Measurements from ENCODE around the gene ARHGAP33. TPM values are rescaled to one million over a fixed set of nuclear protein-coding genes. Genes with fewer than 3 reads are reported as not detected.
"Not testable (repeated sequence)": the region's sequence is repeated elsewhere in the genome, so short reads cannot be mapped to it uniquely, and the experiment has no call there.

The ARHGAP33 gene
- total RNA-seq, 2 experiments from 2014 or later = 27.1 to 29.8 TPM

- H3K36me3 Mint-ChIP-seq (ENCODE audit: low read depth) = no peaks in the 10 kb centered on the region
- CTCF ChIA-PET = no interaction called here
Observed at GRCh38 chr19:35830986-35831385, 55.6 kb downstream of the ARHGAP33 start.

GRCh38 chr19:35832054-35832453 lies 56.7 kb downstream of the ARHGAP33 start:
- H3K9me3 Mint-ChIP-seq = no peaks in the 10 kb centered on the region
- no peak overlapping the region for H3K27ac Mint-ChIP-seq
- no peaks in the 10 kb centered on the region for H3K4me1 Mint-ChIP-seq (ENCODE audit: low read depth)
- no peak for ATAC-seq
- TF ChIP-seq CTCF (IDR thresholded peaks at IDR 0.05) = no peak
- H3K36me3 Mint-ChIP-seq (ENCODE audit: low read depth) = no peaks in the 10 kb centered on the region
- H3K27me3 Mint-ChIP-seq = peaks cover 22% of the 10 kb centered on the region
- ChIA-PET POLR2A (interaction anchor here (0.5 kb wide), 1 partner anchor 186 kb away, joined by 4 read pairs; no protein-coding TSS in a partner anchor), CTCF (no interaction called here)
- intact Hi-C loops (cut with micrococcal nuclease) = no loop called here
- DNase-seq = no peak
- H3K4me3 Mint-ChIP-seq = no peak overlapping the region

More at GRCh38 chr19:35830986-35831385, 55.6 kb downstream of the ARHGAP33 start:
- H3K27ac Mint-ChIP-seq = no peak overlapping the region
- intact Hi-C loops (cut with micrococcal nuclease) = no loop called here
- no peaks in the 10 kb centered on the region for H3K4me1 Mint-ChIP-seq (ENCODE audit: low read depth)
- no peaks in the 10 kb centered on the region for H3K9me3 Mint-ChIP-seq
- peaks cover 24% of the 10 kb centered on the region for H3K27me3 Mint-ChIP-seq
- no peak overlapping the region for H3K4me3 Mint-ChIP-seq
- TF ChIP-seq CTCF (IDR thresholded peaks at IDR 0.05) = no peak
- no peak for DNase-seq
- no peak for ATAC-seq
- POLR2A ChIA-PET = interaction anchor here (0.5 to 0.6 kb wide), 2 partner anchors 9 to 154 kb away, joined by 3 to 5 read pairs; no protein-coding TSS in a partner anchor

- no peaks in the 10 kb centered on the region for H3K9me3 Mint-ChIP-seq
- ATAC-seq (no peak), DNase-seq (no peak)
- no peak overlapping the region for H3K4me3 Mint-ChIP-seq
- intact Hi-C loops (cut with micrococcal nuclease) = no loop called here
- H3K27me3 Mint-ChIP-seq = peaks cover 16% of the 10 kb centered on the region
- POLR2A ChIA-PET = interaction anchor here (0.7 kb wide), 1 partner anchor 158 kb away, joined by 3 read pairs; no protein-coding TSS in a partner anchor
- H3K4me1 Mint-ChIP-seq (ENCODE audit: low read depth) = no peaks in the 10 kb centered on the region
- no peak for TF ChIP-seq CTCF (IDR thresholded peaks at IDR 0.05)
- no peak overlapping the region for H3K27ac Mint-ChIP-seq
- no peaks in the 10 kb centered on the region for H3K36me3 Mint-ChIP-seq (ENCODE audit: low read depth)
- CTCF ChIA-PET = no interaction called here
Observed at GRCh38 chr19:35833972-35834371, 58.6 kb downstream of the ARHGAP33 start.

- H3K9me3 Mint-ChIP-seq; H3K4me1 Mint-ChIP-seq (ENCODE audit: low read depth); H3K27ac Mint-ChIP-seq; intact Hi-C loops (cut with micrococcal nuclease); H3K36me3 Mint-ChIP-seq (ENCODE audit: low read depth); DNase-seq; H3K4me3 Mint-ChIP-seq; ATAC-seq; POLR2A ChIA-PET: not testable (repeated sequence)
- H3K27me3 Mint-ChIP-seq = peaks cover 16% of the 10 kb centered on the region
- CTCF ChIA-PET = interaction anchor here (0.9 kb wide), 1 partner anchor 15 kb away, joined by 3 read pairs; no protein-coding TSS in a partner anchor
Observed at GRCh38 chr19:35836096-35836495, 60.7 kb downstream of the ARHGAP33 start.

Other genes starting within 250 kb of the ARHGAP33 start
- not detected for gene SBSN, start 247.3 kb upstream of the ARHGAP33 start, total RNA-seq
- gene GAPDHS, start 242.1 kb upstream of the ARHGAP33 start, total RNA-seq = not detected
- gene TMEM147, start 229.9 kb upstream of the ARHGAP33 start, total RNA-seq = 10 to 100 TPM; 81.7 to 86.6 TPM
- gene ATP4A, start 211.9 kb upstream of the ARHGAP33 start, total RNA-seq = not detected
- not detected for gene PMIS2, start 189.4 kb upstream of the ARHGAP33 start, total RNA-seq
- gene HAUS5, start 162.8 kb upstream of the ARHGAP33 start, total RNA-seq = 10 to 100 TPM; 38.3 to 40.0 TPM
- 10 to 100 TPM; 82.9 to 95.2 TPM for gene RBM42, start 146.5 kb upstream of the ARHGAP33 start, total RNA-seq
- 1 to 10 TPM; 1.2 to 1.4 TPM for gene ETV2, start 133.8 kb upstream of the ARHGAP33 start, total RNA-seq
- gene COX6B1, start 127.2 kb upstream of the ARHGAP33 start, total RNA-seq = 100 to 1,000 TPM; 432 to 437 TPM
- 1 to 10 TPM; 1.8 to 2.2 TPM for gene UPK1A, start 109.0 kb upstream of the ARHGAP33 start, total RNA-seq
- gene ZBTB32, start 71.0 kb upstream of the ARHGAP33 start, total RNA-seq = 100 to 1,000 TPM; 410 to 420 TPM
- gene KMT2B, start 57.6 kb upstream of the ARHGAP33 start, total RNA-seq = 10 to 100 TPM; 62.9 to 63.6 TPM
- 100 to 1,000 TPM; 140 to 143 TPM for gene IGFLR1, start 33.1 kb upstream of the ARHGAP33 start, total RNA-seq
- 10 to 100 TPM; 41.7 to 42.5 TPM for gene U2AF1L4, start 30.1 kb upstream of the ARHGAP33 start, total RNA-seq
- 10 to 100 TPM; 37.2 to 41.3 TPM for gene PSENEN, start 29.9 kb upstream of the ARHGAP33 start, total RNA-seq
- gene LIN37, start 27.0 kb upstream of the ARHGAP33 start, total RNA-seq = 1 to 10 TPM; 4.5 to 7.8 TPM
- under 1 TPM; 0.85 to 0.95 TPM for gene HSPB6, start 18.5 kb upstream of the ARHGAP33 start, total RNA-seq
- 10 to 100 TPM; 40.7 to 41.1 TPM for gene PROSER3, start 17.4 kb upstream of the ARHGAP33 start, total RNA-seq
- not detected for gene PRODH2, start 37.3 kb downstream of the ARHGAP33 start, total RNA-seq
- not detected for gene NPHS1, start 76.9 kb downstream of the ARHGAP33 start, total RNA-seq
- 1 to 10 TPM; 1.4 TPM for gene KIRREL2, start 81.3 kb downstream of the ARHGAP33 start, total RNA-seq
- 1 to 10 TPM; 2.0 to 2.1 TPM for gene APLP1, start 93.0 kb downstream of the ARHGAP33 start, total RNA-seq
- 10 to 100 TPM; 80.8 to 81.2 TPM for gene NFKBID, start 125.0 kb downstream of the ARHGAP33 start, total RNA-seq
- gene HCST, start 127.0 kb downstream of the ARHGAP33 start, total RNA-seq = 10 to 100 TPM; 57.1 to 72.0 TPM
- gene TYROBP, start 132.7 kb downstream of the ARHGAP33 start, total RNA-seq = 1 to 10 TPM in 1 of 2 experiments, under 1 TPM in 1; 0.81 to 1.5 TPM
- 1 to 10 TPM; 4.8 to 6.6 TPM for gene LRFN3, start 160.8 kb downstream of the ARHGAP33 start, total RNA-seq
- 10 to 100 TPM; 22.8 to 24.7 TPM for gene SDHAF1, start 219.6 kb downstream of the ARHGAP33 start, total RNA-seq
- gene SYNE4, start 233.2 kb downstream of the ARHGAP33 start, total RNA-seq = 1 to 10 TPM; 2.4 to 3.3 TPM
- 10 to 100 TPM; 36.5 to 37.5 TPM for gene ALKBH6, start 238.6 kb downstream of the ARHGAP33 start, total RNA-seq